ENCODE measurements around the gene RLN1. TPM values are rescaled to one million over a fixed set of nuclear protein-coding genes. Genes with fewer than 3 reads are reported as not detected.

RLN1 gene
- polyA plus RNA-seq, 1 of the 3 experiments (the other 2 are of a cell fraction): 0.23 TPM

- Histone ChIP-seq H3K27me3 (ENCODE audit: insufficient read depth) (no peaks in the 10 kb centered on the region), H3K4me1 (ENCODE audit: control insufficient read depth in 1 of 2, insufficient read depth in 2 of 2, low read depth in 1 of 2, low read length in 1 of 2) (peaks cover 0 to 11% of the 10 kb centered on the region in 2 experiments; a peak in 2 of 4 replicates), H4K20me1 (ENCODE audit: insufficient read depth) (no peaks in the 10 kb centered on the region), H3K9me3 (no peaks in the 10 kb centered on the region), H3K9ac (no peak overlapping the region), H3K36me3 (replicated peaks in 1 of 2; ENCODE audit: control insufficient read depth in 1 of 2, insufficient read depth in 2 of 2, low read length in 1 of 2) (peaks cover 0 to 10% of the 10 kb centered on the region in 2 experiments), H3K79me2 (ENCODE audit: insufficient read depth) (no peaks in the 10 kb centered on the region), H3K27ac (ENCODE audit: low read depth in 2 of 2, low read length in 1 of 2) (no peak overlapping the region), H3K4me3 (ENCODE audit: low read depth in 2 of 2, low read length in 1 of 2) (no peak overlapping the region), H3K4me2 (no peak overlapping the region), H2AFZ (ENCODE audit: low read depth) (no peak overlapping the region), H3F3A (replicated peaks; ENCODE audit: insufficient read depth) (no peaks in the 10 kb centered on the region), H3K9me2 (no peaks in the 10 kb centered on the region)
- ChIA-PET CTCF (no interaction called here), POLR2A (no interaction called here)
- no peak for DNase-seq
- TF ChIP-seq MXI1 (IDR thresholded peaks at IDR 0.05; ENCODE audit: low read depth, low read length) (no peak), MEF2A (IDR thresholded peaks at IDR 0.05; ENCODE audit: borderline replicate concordance, low read depth) (no peak), YY1 (IDR thresholded peaks at IDR 0.05; ENCODE audit: low read depth) (no peak), NFIC (IDR thresholded peaks at IDR 0.05; ENCODE audit: borderline replicate concordance) (no peak), MAX (IDR thresholded peaks at IDR 0.05; ENCODE audit: low read depth) (no peak), USF2 (IDR thresholded peaks at IDR 0.05; ENCODE audit: borderline replicate concordance, low read depth, low read length) (no peak), TAF1 (IDR thresholded peaks at IDR 0.05; ENCODE audit: borderline replicate concordance, low read depth, low read length) (no peak), NRF1 (IDR thresholded peaks at IDR 0.05; ENCODE audit: low read depth, low read length) (no peak), RAD21 (IDR thresholded peaks at IDR 0.05; ENCODE audit: low read length) (no peak), ELF1 (IDR thresholded peaks at IDR 0.05) (no peak), FOXM1 (IDR thresholded peaks at IDR 0.05; ENCODE audit: low read depth) (no peak), TEAD4 (IDR thresholded peaks at IDR 0.05; ENCODE audit: borderline replicate concordance, insufficient read depth) (no peak), RFX5 (IDR thresholded peaks at IDR 0.05; ENCODE audit: low read length) (no peak)
- WGBS (ENCODE audit: low lambda C conversion rate): 100% methylated on average over 1 of the region's 1 CpG
Measured at GRCh38 chr9:5357431-5358105, 17.9 kb upstream of the RLN1 start.

- Histone ChIP-seq H3K27ac (ENCODE audit: low read depth in 2 of 2, low read length in 1 of 2) (no peak overlapping the region), H3K4me3 (ENCODE audit: low read depth in 2 of 2, low read length in 1 of 2) (no peak overlapping the region), H4K20me1 (ENCODE audit: insufficient read depth) (no peaks in the 10 kb centered on the region), H3K4me1 (ENCODE audit: control insufficient read depth in 1 of 2, insufficient read depth in 2 of 2, low read depth in 1 of 2, low read length in 1 of 2) (peaks cover 0 to 11% of the 10 kb centered on the region in 2 experiments; a peak in 2 of 4 replicates), H3K79me2 (ENCODE audit: insufficient read depth) (no peaks in the 10 kb centered on the region), H3F3A (replicated peaks; ENCODE audit: insufficient read depth) (no peaks in the 10 kb centered on the region), H3K36me3 (replicated peaks in 1 of 2; ENCODE audit: control insufficient read depth in 1 of 2, insufficient read depth in 2 of 2, low read length in 1 of 2) (peaks cover 0 to 10% of the 10 kb centered on the region in 2 experiments), H3K4me2 (no peak overlapping the region), H3K27me3 (ENCODE audit: insufficient read depth) (no peaks in the 10 kb centered on the region), H3K9ac (no peak overlapping the region), H3K9me3 (no peaks in the 10 kb centered on the region), H3K9me2 (no peaks in the 10 kb centered on the region), H2AFZ (ENCODE audit: low read depth) (no peak overlapping the region)
- ChIA-PET POLR2A (no interaction called here), CTCF (interaction anchor here (0.6 to 1.2 kb wide), 3 partner anchors 18 to 597 kb away, joined by 3 read pairs; no protein-coding TSS in a partner anchor)
- TF ChIP-seq ZBTB33 (IDR thresholded peaks at IDR 0.05; ENCODE audit: borderline replicate concordance, low read depth): no peak
- no peak for TF ChIP-seq FOXM1 (IDR thresholded peaks at IDR 0.05; ENCODE audit: low read depth)
- no peak for TF ChIP-seq MEF2A (IDR thresholded peaks at IDR 0.05; ENCODE audit: borderline replicate concordance, low read depth)
- TF ChIP-seq RCOR1 (IDR thresholded peaks at IDR 0.05; ENCODE audit: low read length): no peak
- no peak for TF ChIP-seq POLR2AphosphoS5 (IDR thresholded peaks at IDR 0.05; ENCODE audit: low read depth, low read length)
- no peak for TF ChIP-seq GATA2 (CRISPR knock-in tag; IDR thresholded peaks at IDR 0.05)
- no peak for TF ChIP-seq TAF1 (IDR thresholded peaks at IDR 0.05; ENCODE audit: borderline replicate concordance, low read depth, low read length)
- no peak for TF ChIP-seq MXI1 (IDR thresholded peaks at IDR 0.05; ENCODE audit: low read depth, low read length)
- TF ChIP-seq MAX (IDR thresholded peaks at IDR 0.05; ENCODE audit: low read depth): no peak
- no peak for TF ChIP-seq YY1 (IDR thresholded peaks at IDR 0.05; ENCODE audit: low read depth)
- 98% methylated on average over 2 of the region's 2 CpGs for WGBS (ENCODE audit: low lambda C conversion rate)
- no peak for DNase-seq
Measured at GRCh38 chr9:5355817-5356216, 16.1 kb upstream of the RLN1 start.
